Measurements from ENCODE around the gene LGI4.

The LGI4 gene

GRCh38 chr19:35134601-35135242, at the start of gene LGI4:
LGI4 (minus strand) TSS chr19:35135059; CDS start chr19:35134680, 379 bp downstream.
- DNase-seq, result no peak

DNA sequence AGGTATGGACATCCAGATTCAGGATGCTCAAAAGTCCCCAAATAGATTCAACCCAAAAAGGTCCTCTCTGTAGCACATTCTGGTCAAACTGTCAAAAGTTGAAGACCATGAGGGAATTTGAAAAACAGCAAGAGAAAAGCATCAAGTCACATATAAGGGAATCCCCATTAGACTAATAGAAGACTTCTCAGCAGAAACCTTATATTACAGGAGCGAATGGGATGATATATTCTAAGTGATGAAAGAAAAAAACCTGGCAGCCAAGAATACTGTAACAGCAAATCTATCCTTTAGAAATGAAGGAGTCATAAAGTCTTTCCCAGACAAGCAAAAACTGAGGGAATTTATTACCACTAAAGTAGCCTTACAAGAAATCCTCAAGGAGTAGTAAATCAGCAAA, 49.4 kb upstream of the LGI4 start:
- DNase-seq, result no peak

GRCh38 chr19:35181387-35181786, 46.5 kb upstream of the LGI4 start:
- DNase-seq, result no peak

DNA sequence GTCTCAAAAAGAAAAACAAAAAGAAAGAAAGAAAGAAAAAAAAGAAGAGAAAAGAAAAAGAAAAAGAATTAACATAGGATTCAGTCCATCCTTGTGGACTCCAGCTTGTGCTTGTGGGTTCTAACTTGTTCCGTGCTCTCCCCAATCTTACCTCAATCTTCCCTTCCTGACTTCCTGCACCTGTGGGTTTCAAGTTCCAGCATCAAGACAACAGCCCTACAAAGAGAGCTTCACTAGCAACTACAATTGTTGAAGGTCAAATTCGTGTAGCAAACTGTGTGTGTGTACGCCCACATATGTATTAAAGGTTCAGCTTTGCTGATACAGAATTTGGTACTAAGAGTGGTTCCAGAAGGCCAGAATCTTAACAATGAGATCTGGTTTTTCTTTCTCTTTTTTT, 45.0 kb upstream of the LGI4 start:
- no peak for DNase-seq

DNA sequence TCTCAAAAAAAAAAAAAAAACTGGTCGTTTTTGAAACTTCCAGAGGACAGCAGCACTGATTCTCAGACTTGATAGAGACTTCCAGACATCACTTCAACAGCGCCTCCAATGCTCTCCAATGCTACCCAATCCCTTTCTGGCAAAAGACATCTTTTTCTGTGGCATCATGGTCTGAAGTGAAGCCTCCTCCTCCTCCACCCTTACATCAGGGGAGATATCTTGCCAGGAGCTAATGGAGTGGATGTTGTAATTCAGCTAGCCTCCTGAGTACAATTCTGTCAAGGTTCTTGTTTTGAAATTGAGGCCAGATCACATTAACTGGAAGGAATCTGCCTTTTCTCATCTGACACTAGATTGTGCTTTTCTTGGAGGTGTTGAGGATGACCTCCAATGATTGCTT, 43.8 kb upstream of the LGI4 start:
- no peak for DNase-seq

- DNase-seq, result no peak
Observed at GRCh38 chr19:35177377-35178274, 42.8 kb upstream of the LGI4 start.

DNA sequence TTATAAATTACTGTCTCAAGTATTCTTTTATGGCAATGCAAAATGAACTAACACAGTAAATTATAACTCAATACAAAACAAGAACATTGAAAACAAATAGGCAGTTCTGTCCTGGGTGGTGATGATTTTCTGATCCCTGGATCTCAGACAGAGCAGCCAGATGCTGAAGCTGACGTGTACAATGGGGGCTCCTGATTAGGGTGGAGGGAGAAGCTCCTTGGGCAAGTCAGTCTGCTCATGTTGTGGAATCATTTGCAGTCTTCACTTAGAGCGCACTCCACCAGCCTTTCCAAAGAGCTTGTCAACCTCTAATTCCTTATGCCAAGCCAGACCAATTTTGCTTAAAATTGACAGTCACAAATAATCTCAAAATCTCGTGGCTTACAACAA, 41.3 kb upstream of the LGI4 start:
- DNase-seq, result no peak

DNA sequence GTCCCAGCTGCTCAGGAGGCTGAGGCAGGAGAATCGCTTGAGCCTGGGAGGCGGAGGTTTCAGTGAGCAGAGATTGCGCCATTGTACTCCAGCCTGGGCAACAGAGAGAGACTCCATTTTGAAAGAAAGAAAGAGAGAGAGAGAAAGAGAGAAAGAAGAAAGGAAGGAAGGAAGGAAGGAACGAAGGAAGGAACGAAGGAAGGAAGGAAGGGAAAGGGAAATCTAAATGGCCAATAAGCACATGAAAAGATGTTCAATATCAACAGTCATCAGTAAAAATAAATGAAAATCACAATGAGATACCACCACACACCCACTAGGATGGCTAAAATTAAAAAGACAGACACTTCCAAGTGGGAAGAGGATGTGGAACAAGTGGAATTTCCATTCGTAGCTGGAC, 39.4 kb upstream of the LGI4 start:
- DNase-seq, result no peak

- DNase-seq, result no peak
Observed at GRCh38 chr19:35171730-35172129, 36.9 kb upstream of the LGI4 start.

DNA sequence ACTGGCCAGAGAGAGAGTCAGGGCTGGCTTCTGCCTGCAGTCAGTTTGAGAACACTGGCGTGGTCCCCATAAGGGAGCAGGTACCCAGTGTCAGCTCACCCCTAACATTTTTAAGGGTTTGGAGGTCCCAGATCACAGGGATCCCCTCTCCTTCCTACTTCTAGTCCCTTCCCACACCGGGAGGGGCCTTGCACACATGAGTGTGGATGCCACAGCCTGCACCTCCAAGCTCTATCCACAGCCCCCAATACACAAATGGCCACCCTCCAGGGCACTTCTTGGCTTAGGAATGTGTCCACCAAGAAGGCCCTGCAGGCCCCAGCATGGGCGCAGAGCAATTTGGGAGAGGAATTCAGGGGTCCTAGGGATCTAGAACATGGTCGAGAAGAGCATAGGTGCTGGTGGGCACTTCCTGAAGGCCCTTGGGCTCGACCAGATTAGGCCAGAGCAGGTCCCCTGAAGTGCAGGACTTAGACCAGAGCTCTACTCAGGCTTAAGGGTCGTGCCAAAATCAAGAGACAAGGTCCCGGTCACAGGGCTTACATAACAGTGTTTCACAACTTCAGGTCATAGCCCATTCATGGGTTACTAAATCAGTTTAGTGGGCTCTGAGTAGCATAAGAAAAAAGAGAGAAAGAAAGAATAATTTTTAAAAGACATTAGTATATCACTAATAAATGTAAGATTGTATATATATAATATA, 35.7 kb upstream of the LGI4 start:
- no peak for DNase-seq

GRCh38 chr19:35169221-35169995, 34.5 kb upstream of the LGI4 start:
- no peak for DNase-seq

DNA sequence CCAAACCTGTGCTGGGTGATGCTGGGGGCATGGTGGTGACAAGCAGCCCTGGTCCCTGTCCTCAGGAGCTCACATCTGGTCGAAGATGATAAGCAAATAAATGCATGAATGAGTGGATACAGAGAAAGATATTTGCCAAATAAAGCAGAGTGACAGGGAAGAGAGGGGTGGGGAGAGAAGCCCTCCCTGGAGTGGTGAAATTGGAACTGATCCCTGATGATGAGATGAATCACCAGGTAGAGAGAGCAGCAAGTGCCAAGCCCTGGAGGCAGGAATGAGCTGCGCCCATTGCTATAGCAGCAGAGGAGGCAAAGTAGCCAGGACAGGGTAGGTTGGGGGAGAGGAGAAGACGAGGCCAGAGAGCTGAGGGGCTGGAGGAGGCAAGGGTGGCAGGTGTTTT, 33.3 kb upstream of the LGI4 start:
- no peak for DNase-seq

- DNase-seq, result no peak
Observed at GRCh38 chr19:35167251-35168119, 32.6 kb upstream of the LGI4 start.

GRCh38 chr19:35166100-35167063, 31.5 kb upstream of the LGI4 start:
- no peak for DNase-seq

DNA sequence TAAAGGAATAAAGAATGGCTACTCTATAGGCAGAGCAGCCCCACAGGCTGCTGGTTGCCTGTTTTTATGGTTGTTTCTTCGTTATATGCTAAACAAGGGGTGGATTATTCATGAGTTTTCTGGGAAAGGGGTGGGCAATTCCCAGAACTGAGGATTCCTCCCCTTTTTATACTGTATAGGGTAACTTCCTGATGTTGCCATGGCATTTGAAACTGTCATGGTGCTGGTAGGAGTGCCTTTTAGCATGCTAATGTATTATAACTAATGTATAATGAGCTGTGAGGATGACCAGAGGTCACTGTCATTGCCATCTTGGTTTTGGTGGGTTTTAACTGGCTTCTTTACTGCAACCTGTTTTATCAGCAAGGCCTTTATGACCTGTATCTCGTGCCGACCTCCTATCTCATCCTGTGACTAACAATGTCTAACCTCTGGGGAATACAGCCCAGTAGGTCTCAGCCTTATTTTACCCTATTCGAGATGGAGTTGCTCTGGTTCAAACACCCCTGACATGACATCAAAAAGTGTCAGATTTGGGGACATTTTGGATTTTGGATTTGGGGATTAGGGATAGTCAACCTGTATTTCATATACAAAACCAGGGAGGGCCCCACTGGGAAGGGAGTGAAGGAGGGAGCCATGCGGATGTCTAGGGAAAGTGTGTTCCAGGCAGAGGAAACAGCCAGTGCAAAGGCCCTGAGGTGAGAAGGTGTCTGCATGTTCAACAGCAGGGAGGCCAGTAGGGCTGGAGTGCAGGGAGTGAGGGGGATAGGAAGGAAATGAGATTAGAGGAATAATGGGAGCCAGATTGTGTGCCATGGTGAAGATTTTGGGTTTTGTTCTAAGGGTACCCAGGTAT, 30.6 kb upstream of the LGI4 start:
- no peak for DNase-seq

DNA sequence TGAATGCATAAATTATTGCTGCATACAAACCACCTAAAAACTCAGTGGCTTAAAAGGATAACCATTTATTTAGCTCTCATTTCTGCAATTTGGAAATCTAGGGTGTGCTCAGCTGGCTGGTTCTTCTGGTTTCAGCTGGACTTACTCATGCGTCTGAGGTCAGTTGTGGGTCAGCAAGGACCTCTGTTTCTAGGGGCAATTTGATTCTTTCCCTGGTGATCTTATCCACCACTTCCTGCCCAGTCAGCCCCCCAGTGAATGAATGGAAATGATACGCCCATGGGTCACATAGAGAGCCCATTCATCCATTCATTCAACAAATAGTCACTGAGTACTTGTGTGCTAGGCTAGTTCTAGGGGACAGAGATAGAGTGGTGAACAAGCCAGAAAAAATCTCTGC, 29.6 kb upstream of the LGI4 start:
- DNase-seq, result no peak

GRCh38 chr19:35162471-35163326, 27.8 kb upstream of the LGI4 start:
- no peak for DNase-seq

DNA sequence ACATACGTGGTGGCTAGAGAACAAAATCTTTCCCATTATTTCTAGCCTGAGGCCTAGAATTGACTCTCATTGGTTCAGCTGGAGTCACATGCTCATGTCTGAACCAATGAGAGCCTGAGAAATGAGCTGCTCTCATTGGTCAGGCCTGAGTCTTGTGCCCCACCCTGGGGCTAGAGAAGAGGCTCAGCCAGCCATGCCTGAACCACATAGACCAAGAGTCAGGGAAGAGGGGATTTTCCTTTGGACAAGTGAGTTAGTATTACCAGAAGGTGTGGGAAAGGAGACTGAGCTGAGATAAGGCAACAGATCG, 26.5 kb upstream of the LGI4 start:
- DNase-seq, result no peak

Measured in CD4-positive, alpha-beta T cell treated with Interferon gamma for 1 hour (primary cell).